Measurements from ENCODE around the gene PPP6R3. TPM values are rescaled to one million over a fixed set of nuclear protein-coding genes. Genes with fewer than 3 reads are reported as not detected.

The PPP6R3 gene
- total RNA-seq, 2 donors from 2014 or later = 95.0 to 103 TPM

DNA sequence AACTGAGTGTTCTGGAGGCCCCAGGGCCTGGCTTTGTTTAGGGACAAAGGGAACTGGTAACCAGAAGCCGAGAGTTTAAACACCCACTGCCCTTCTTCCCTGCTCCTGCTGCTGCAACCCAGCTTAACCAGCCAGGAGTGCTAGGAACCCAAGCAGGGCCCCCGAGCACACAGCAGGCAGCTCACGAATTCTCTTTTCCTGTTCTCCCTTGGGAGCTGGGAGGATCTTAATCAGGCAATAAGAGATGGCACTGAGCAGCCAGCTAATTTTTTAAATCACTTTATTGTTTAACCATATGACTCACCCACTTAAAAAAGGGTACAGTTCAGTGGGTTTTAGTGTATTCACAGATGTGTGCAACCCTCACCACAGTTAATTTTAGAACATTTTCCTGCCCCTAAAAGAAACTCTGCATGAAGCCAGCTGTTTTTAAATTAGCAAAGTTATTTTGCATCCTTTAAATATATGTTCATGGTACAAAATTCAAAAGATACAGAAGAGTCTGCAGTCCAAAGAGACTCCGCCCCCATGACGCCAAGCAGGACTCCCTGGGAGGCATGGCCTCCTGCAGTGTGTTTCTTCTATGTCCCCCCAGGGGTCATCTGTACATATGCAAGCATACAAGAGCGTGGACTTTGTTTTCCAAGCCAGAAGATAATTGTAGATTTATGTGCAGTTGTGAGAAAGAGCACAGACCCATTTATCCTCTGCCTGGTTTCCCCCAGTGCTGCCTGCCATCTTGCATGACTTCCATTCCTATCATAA, 18.9 kb upstream of the PPP6R3 start:
- intact Hi-C loops (cut with DNase I) = loop anchor here (10.0 kb wide), 1 partner anchor 147 kb away; no protein-coding TSS in a partner anchor

DNA sequence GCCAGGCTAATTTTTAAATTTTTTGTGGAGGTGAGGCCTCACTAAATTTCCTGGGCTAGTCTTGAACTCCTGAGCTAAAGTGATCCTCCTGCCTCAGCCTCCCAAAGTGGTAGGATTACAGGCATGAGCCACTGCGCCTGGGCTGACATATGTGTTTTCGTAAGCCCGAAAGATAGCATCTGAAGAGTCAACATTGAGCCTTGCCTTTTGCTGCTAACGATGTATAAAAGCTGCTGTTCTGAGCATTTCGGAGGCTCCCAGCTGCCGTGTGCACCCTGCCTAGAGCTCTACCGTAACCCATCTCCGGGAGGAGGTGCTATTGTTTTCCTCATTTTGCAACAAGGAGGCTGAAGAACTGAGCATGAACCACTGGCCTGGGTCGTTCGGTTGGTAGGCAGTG, 18.1 kb upstream of the PPP6R3 start:
- Histone ChIP-seq H3K27me3 (no peaks in the 10 kb centered on the region), H3K36me3 (no peaks in the 10 kb centered on the region), H3K4me3 (no peak overlapping the region), H3K9me3 (no peaks in the 10 kb centered on the region), H3K4me1 (no peaks in the 10 kb centered on the region), H3K27ac (no peak overlapping the region), H3K9ac (ENCODE audit: low read depth in 2 of 2, low read length in 2 of 2) (no peak overlapping the region)
- TF ChIP-seq, protein P1, sequence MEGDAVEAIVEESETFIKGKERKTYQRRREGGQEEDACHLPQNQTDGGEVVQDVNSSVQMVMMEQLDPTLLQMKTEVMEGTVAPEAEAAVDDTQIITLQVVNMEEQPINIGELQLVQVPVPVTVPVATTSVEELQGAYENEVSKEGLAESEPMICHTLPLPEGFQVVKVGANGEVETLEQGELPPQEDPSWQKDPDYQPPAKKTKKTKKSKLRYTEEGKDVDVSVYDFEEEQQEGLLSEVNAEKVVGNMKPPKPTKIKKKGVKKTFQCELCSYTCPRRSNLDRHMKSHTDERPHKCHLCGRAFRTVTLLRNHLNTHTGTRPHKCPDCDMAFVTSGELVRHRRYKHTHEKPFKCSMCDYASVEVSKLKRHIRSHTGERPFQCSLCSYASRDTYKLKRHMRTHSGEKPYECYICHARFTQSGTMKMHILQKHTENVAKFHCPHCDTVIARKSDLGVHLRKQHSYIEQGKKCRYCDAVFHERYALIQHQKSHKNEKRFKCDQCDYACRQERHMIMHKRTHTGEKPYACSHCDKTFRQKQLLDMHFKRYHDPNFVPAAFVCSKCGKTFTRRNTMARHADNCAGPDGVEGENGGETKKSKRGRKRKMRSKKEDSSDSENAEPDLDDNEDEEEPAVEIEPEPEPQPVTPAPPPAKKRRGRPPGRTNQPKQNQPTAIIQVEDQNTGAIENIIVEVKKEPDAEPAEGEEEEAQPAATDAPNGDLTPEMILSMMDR (IDR thresholded peaks at IDR 0.05) = no peak
- no peak for DNase-seq
- intact Hi-C loops (cut with DNase I) = loop anchor here (10.0 kb wide), 1 partner anchor 148 kb away; no protein-coding TSS in a partner anchor

More for the DNA sequence above, 18.9 kb upstream of the PPP6R3 start:
- no peaks in the 10 kb centered on the region for H3K4me1 ChIP-seq
- H3K36me3 ChIP-seq = no peaks in the 10 kb centered on the region
- H3K27ac ChIP-seq = no peak overlapping the region
- H3K4me3 ChIP-seq = no peak overlapping the region
- H3K9me3 ChIP-seq = no peaks in the 10 kb centered on the region
- DNase-seq = no peak
- H3K9ac ChIP-seq (ENCODE audit: low read depth in 2 of 2, low read length in 2 of 2) = no peak overlapping the region
- no peaks in the 10 kb centered on the region for H3K27me3 ChIP-seq
- TF ChIP-seq, protein P1 (IDR thresholded peaks at IDR 0.05) = no peak

- TF ChIP-seq, protein P1 (IDR thresholded peaks at IDR 0.05) = no peak
- no peaks in the 10 kb centered on the region for H3K27me3 ChIP-seq
- DNase-seq = no peak
- peaks cover 4% of the 10 kb centered on the region for H3K36me3 ChIP-seq
- no peak overlapping the region for H3K9ac ChIP-seq (ENCODE audit: low read depth in 2 of 2, low read length in 2 of 2)
- no peaks in the 10 kb centered on the region for H3K9me3 ChIP-seq
- no peaks in the 10 kb centered on the region for H3K4me1 ChIP-seq
- intact Hi-C loops (cut with DNase I) = loop anchor here (10.0 kb wide), 1 partner anchor 150 kb away; no protein-coding TSS in a partner anchor
- no peak overlapping the region for H3K27ac ChIP-seq
- H3K4me3 ChIP-seq = no peak overlapping the region
These were observed 16.0 kb upstream of the PPP6R3 start for GRCh38 chr11:68444566-68444965.

GRCh38 chr11:68445531-68446035, 15.0 kb upstream of the PPP6R3 start:
- Histone ChIP-seq H3K4me3 (no peak overlapping the region), H3K27ac (no peak overlapping the region), H3K36me3 (peaks cover 4% of the 10 kb centered on the region), H3K27me3 (no peaks in the 10 kb centered on the region), H3K9ac (ENCODE audit: low read depth in 2 of 2, low read length in 2 of 2) (no peak overlapping the region), H3K4me1 (no peaks in the 10 kb centered on the region), H3K9me3 (no peaks in the 10 kb centered on the region)
- TF ChIP-seq, protein P1 (IDR thresholded peaks at IDR 0.05) = no peak
- no peak for DNase-seq
- intact Hi-C loops (cut with DNase I) = loop anchor here (5.0 to 10.0 kb wide), 3 partner anchors 43 to 188 kb away; no protein-coding TSS in a partner anchor

DNA sequence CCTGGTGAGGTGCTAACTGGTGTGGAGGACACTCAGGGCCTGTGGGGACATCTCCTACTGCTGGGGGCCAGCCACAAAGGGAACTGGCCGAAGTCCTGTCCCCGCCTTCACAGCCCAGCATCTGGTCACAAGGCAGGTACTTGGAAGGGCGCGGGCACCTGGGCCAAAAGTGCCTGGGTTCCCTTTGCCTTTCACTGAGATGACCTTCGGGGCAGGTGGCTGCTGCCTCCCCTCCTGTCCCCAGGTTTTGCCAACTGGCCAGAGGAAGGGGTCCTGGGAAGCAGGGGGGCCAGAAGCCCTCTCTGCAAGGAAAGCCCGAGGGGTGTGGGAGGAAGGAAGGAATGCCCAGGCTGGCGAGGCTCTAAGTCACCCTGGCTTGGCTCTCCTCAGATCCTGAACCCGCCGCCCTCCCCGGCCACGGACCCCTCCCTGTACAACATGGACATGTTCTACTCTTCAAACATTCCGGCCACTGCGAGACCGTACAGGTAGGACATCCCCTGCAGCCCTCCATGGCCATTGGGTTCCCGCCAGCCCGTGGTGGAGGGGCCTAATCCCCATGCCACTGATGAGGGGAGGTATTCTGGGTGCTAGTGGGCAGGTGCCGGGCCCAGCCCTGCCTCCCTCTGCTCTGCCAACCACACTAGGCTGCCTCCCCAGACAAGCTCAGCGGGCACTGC, 14.4 kb upstream of the PPP6R3 start:
- intact Hi-C loops (cut with DNase I) = loop anchor here (5.0 to 10.0 kb wide), 3 partner anchors 44 to 189 kb away; no protein-coding TSS in a partner anchor
- H3K9me3 ChIP-seq = no peaks in the 10 kb centered on the region
- H3K27ac ChIP-seq = no peak overlapping the region
- no peak overlapping the region for H3K9ac ChIP-seq (ENCODE audit: low read depth in 2 of 2, low read length in 2 of 2)
- peaks cover 4% of the 10 kb centered on the region for H3K36me3 ChIP-seq
- no peaks in the 10 kb centered on the region for H3K4me1 ChIP-seq
- no peak for DNase-seq
- no peak overlapping the region for H3K4me3 ChIP-seq
- TF ChIP-seq, protein P1 (IDR thresholded peaks at IDR 0.05) = no peak
- no peaks in the 10 kb centered on the region for H3K27me3 ChIP-seq
